ENCODE results near the gene MAD1L1. TPM values are rescaled to one million over a fixed set of nuclear protein-coding genes. Genes with fewer than 3 reads are reported as not detected.

Gene MAD1L1
- total and polyA plus RNA-seq, 2 of the 8 experiments (the other 6 are each of a cell fraction or from before 2014, with no cell fraction given): 40.4 to 44.6 TPM

GRCh38 chr7:2241580-2242540, 9.1 kb upstream of the MAD1L1 start, which contains the start of the genes MRM2 and NUDT1:
Gene MRM2, minus strand, starts transcription at chr7:2242205. Its CDS starts 36 bp downstream, at chr7:2242169.
Gene NUDT1, plus strand, starts transcription at chr7:2242226. Its CDS starts 2,349 bp downstream, at chr7:2244575.
- peak within 1 kb of the TSS; percentile 96 for H3K18ac ChIP-seq (ENCODE audit: extremely low read depth, low read length)
- no peak within 1 kb of the TSS for H2AK5ac ChIP-seq (ENCODE audit: low read depth, low read length)
- ChIA-PET CTCF (ENCODE audit: partially characterized antibody) (interaction anchor here (0.5 to 3.2 kb wide), 9 partner anchors 18 to 948 kb away, joined by 3 to 16 read pairs (median 3); no protein-coding TSS in a partner anchor), POLR2A (ENCODE audit: partially characterized antibody) (interaction anchor here (1.0 to 2.8 kb wide), 13 partner anchors 9 to 114 kb away, joined by 3 to 36 read pairs (median 4); partner anchors contain the start of gene MAD1L1)
- H3K56ac ChIP-seq (replicated peaks; ENCODE audit: insufficient read length, low read depth, low read length): peak within 1 kb of the TSS; percentile 55
- no peak within 1 kb of the TSS for H2AFZ ChIP-seq (ENCODE audit: low read length)
- no peak for FAIRE-seq
- H4K20me1 ChIP-seq (replicated peaks in 1 of 2; ENCODE audit: control insufficient read depth in 1 of 2, insufficient read depth in 2 of 2, low read length in 2 of 2): peaks cover 0 to 8% of the 10 kb centered on the region in 2 experiments
- no peak within 1 kb of the TSS for H2BK120ac ChIP-seq (replicated peaks; ENCODE audit: low read depth, low read length)
- H2BK12ac ChIP-seq (ENCODE audit: low read depth, low read length): no peak within 1 kb of the TSS
- H3K23me2 ChIP-seq (ENCODE audit: low read depth, low read length): peaks cover 3% of the 10 kb centered on the region; the same call in 1 of the 2 replicates
- H3K27ac ChIP-seq (ENCODE audit: low read depth, low read length): peak within 1 kb of the TSS; percentile 76
- WGBS, 2 experiments (ENCODE audit: extremely low coverage in 1 of 2, insufficient coverage in 1 of 2, insufficient read length in 1 of 2, insufficient replicate concordance in 2 of 2, low coverage in 1 of 2, low lambda C conversion rate in 2 of 2, missing lambda C conversion rate in 1 of 2): 2% methylated on average over 39 of the region's 81 CpGs; no CpG with 5 or more reads in 1 of the 2 experiments
- H3K14ac ChIP-seq (ENCODE audit: insufficient read length): no peak within 1 kb of the TSS
- peak within 1 kb of the TSS; percentile 88 for H4K5ac ChIP-seq (ENCODE audit: insufficient read length, low read depth, low read length)
- no peaks in the 10 kb centered on the region for H3K9me3 ChIP-seq (ENCODE audit: insufficient read depth in 2 of 2, low read depth in 1 of 2, low read length in 1 of 2)
- H2BK15ac ChIP-seq (ENCODE audit: low read length): 0 out of 2 replicates have a peak within 1 kb of the TSS, but pooled peaks have one; percentile 25
- H3K4me3 ChIP-seq (ENCODE audit: extremely low read depth in 1 of 4, insufficient read depth in 2 of 4, low read depth in 3 of 4, low read length in 4 of 4): peak within 1 kb of the TSS; percentile 84 to 100 (median 87)
- H3K27me3 ChIP-seq (replicated peaks in 1 of 4; ENCODE audit: control insufficient read depth in 3 of 4, extremely low read depth in 1 of 4, insufficient read depth in 3 of 4, low read length in 3 of 4): no peaks in the 10 kb centered on the region; a peak in 1 of 7 replicates
- 0 out of 2 replicates have a peak, but pooled peaks cover 2% of the 10 kb centered on the region for H3K79me1 ChIP-seq (ENCODE audit: low read depth, low read length)
- H4K8ac ChIP-seq (ENCODE audit: extremely low read depth, insufficient read depth, low read length): peak within 1 kb of the TSS; percentile 85; the same call in 1 of the 2 replicates
- H3K79me2 ChIP-seq (ENCODE audit: control insufficient read depth in 1 of 2, insufficient read depth in 2 of 2, low read length in 2 of 2): peaks cover 0 to 24% of the 10 kb centered on the region in 2 experiments; a peak in 2 of 4 replicates
- H4K91ac ChIP-seq (replicated peaks; ENCODE audit: insufficient read length, low read length): peak within 1 kb of the TSS; percentile 76
- peak in 1 of 2 experiments; percentile 92 for DNase-seq (ENCODE audit: low read depth in 1 of 2, low spot score in 2 of 2)
- peak within 1 kb of the TSS; percentile 92 to 94 for H3K4me2 ChIP-seq (ENCODE audit: insufficient read depth in 1 of 2, low read depth in 2 of 2, low read length in 2 of 2)
- H2BK5ac ChIP-seq (ENCODE audit: low read depth, low read length): no peak within 1 kb of the TSS
- H3K4me1 ChIP-seq (replicated peaks in 1 of 4; ENCODE audit: control insufficient read depth in 3 of 4, insufficient read depth in 4 of 4, low read length in 3 of 4): peaks cover 0 to 11% (median 4%) of the 10 kb centered on the region in 4 experiments; a peak in 4 of 7 replicates
- H3K9ac ChIP-seq (replicated peaks in 1 of 4; ENCODE audit: extremely low read depth in 1 of 4, low read depth in 3 of 4, low read length in 3 of 4): peak within 1 kb of the TSS; percentile 80 to 88 (median 84)
- peaks cover 6 to 24% (median 21%) of the 10 kb centered on the region in 4 experiments for H3K36me3 ChIP-seq (ENCODE audit: control insufficient read depth in 2 of 4, insufficient read depth in 4 of 4, low read length in 3 of 4)
- peak within 1 kb of the TSS; percentile 71 for H3K4ac ChIP-seq (replicated peaks; ENCODE audit: insufficient read length, low read depth, low read length)
- no peak within 1 kb of the TSS for H2BK20ac ChIP-seq (ENCODE audit: low read length)
- no peak within 1 kb of the TSS for H3K23ac ChIP-seq (ENCODE audit: insufficient read length)
- TF ChIP-seq, protein P1, sequence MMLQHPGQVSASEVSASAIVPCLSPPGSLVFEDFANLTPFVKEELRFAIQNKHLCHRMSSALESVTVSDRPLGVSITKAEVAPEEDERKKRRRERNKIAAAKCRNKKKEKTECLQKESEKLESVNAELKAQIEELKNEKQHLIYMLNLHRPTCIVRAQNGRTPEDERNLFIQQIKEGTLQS (IDR thresholded peaks at IDR 0.05; ENCODE audit: insufficient read depth, low read depth, low read length): no peak
- TF ChIP-seq RBBP5 (IDR thresholded peaks at IDR 0.05; ENCODE audit: borderline replicate concordance, low read depth, low read length): peak; percentile 53; the same call in 1 of the 2 replicates
- no peak for TF ChIP-seq TCF12 (IDR thresholded peaks at IDR 0.05; ENCODE audit: low read depth, low read length)
- no peak for TF ChIP-seq CHD2 (IDR thresholded peaks at IDR 0.05; ENCODE audit: low read length)
- peak; percentile 59 for TF ChIP-seq KDM5A (IDR thresholded peaks at IDR 0.05; ENCODE audit: low read length)
- TF ChIP-seq, protein P2, sequence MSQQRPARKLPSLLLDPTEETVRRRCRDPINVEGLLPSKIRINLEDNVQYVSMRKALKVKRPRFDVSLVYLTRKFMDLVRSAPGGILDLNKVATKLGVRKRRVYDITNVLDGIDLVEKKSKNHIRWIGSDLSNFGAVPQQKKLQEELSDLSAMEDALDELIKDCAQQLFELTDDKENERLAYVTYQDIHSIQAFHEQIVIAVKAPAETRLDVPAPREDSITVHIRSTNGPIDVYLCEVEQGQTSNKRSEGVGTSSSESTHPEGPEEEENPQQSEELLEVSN (IDR thresholded peaks at IDR 0.05): peak; percentile 69
- TF ChIP-seq EGR1 (IDR thresholded peaks at IDR 0.05; ENCODE audit: borderline replicate concordance, low read depth, low read length): no peak
- no peak for TF ChIP-seq MAFK (IDR thresholded peaks at IDR 0.05; ENCODE audit: low read depth, low read length)
